ENCODE measurements around the gene ZFP42. TPM values are rescaled to one million over a fixed set of nuclear protein-coding genes. Genes with fewer than 3 reads are reported as not detected.

The ZFP42 gene
- total RNA-seq, 4 donors from 2014 or later, result not detected

GRCh38 chr4:188005561-188005960, 10.0 kb downstream of the ZFP42 start:
- H3K27ac ChIP-seq (replicated peaks in 1 of 4), result no peak overlapping the region
- 64% methylated on average over 3 of the region's 3 CpGs for WGBS

GRCh38 chr4:188006285-188006848, 10.8 kb downstream of the ZFP42 start:
- intact Hi-C loops (cut with DNase I), result no loop called here
- H3K36me3 ChIP-seq, result no peaks in the 10 kb centered on the region
- no peak overlapping the region for H3K4me3 ChIP-seq
- H3K27ac ChIP-seq (replicated peaks in 1 of 4), result no peak overlapping the region
- H3K27me3 ChIP-seq, result no peaks in the 10 kb centered on the region
- no peaks in the 10 kb centered on the region for H3K4me1 ChIP-seq
- WGBS, result 76% methylated on average over 5 of the region's 5 CpGs
- no peak for DNase-seq (ENCODE audit: extremely low spot score)
- TF ChIP-seq EP300 (IDR thresholded peaks at IDR 0.05) (no peak), POLR2AphosphoS5 (IDR thresholded peaks at IDR 0.05) (no peak), POLR2A (IDR thresholded peaks at IDR 0.05; ENCODE audit: low read depth) (no peak)
- TF ChIP-seq, protein P1, sequence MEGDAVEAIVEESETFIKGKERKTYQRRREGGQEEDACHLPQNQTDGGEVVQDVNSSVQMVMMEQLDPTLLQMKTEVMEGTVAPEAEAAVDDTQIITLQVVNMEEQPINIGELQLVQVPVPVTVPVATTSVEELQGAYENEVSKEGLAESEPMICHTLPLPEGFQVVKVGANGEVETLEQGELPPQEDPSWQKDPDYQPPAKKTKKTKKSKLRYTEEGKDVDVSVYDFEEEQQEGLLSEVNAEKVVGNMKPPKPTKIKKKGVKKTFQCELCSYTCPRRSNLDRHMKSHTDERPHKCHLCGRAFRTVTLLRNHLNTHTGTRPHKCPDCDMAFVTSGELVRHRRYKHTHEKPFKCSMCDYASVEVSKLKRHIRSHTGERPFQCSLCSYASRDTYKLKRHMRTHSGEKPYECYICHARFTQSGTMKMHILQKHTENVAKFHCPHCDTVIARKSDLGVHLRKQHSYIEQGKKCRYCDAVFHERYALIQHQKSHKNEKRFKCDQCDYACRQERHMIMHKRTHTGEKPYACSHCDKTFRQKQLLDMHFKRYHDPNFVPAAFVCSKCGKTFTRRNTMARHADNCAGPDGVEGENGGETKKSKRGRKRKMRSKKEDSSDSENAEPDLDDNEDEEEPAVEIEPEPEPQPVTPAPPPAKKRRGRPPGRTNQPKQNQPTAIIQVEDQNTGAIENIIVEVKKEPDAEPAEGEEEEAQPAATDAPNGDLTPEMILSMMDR (IDR thresholded peaks at IDR 0.05), result no peak
- no peaks in the 10 kb centered on the region for H3K9me3 ChIP-seq

More at GRCh38 chr4:188005561-188005960, 10.0 kb downstream of the ZFP42 start:
- intact Hi-C loops (cut with DNase I), result no loop called here
- H3K27me3 ChIP-seq, result no peaks in the 10 kb centered on the region
- H3K36me3 ChIP-seq, result no peaks in the 10 kb centered on the region
- H3K9me3 ChIP-seq, result no peaks in the 10 kb centered on the region
- H3K4me1 ChIP-seq, result no peaks in the 10 kb centered on the region
- no peak overlapping the region for H3K4me3 ChIP-seq
- TF ChIP-seq POLR2A (IDR thresholded peaks at IDR 0.05; ENCODE audit: low read depth) (no peak), EP300 (IDR thresholded peaks at IDR 0.05) (no peak), POLR2AphosphoS5 (IDR thresholded peaks at IDR 0.05) (no peak)
- TF ChIP-seq, protein P1 (IDR thresholded peaks at IDR 0.05), result no peak
- DNase-seq (ENCODE audit: extremely low spot score), result no peak

GRCh38 chr4:188008377-188008776, 12.8 kb downstream of the ZFP42 start:
- intact Hi-C loops (cut with DNase I), result no loop called here
- Histone ChIP-seq H3K27ac (replicated peaks in 1 of 4) (no peak overlapping the region), H3K9me3 (no peaks in the 10 kb centered on the region), H3K4me1 (no peaks in the 10 kb centered on the region), H3K36me3 (no peaks in the 10 kb centered on the region), H3K4me3 (no peak overlapping the region), H3K27me3 (no peaks in the 10 kb centered on the region)
- WGBS, result 42% methylated on average over 8 of the region's 8 CpGs
- TF ChIP-seq, protein P1 (IDR thresholded peaks at IDR 0.05), result no peak
- TF ChIP-seq POLR2A (IDR thresholded peaks at IDR 0.05; ENCODE audit: low read depth), result no peak
- no peak for TF ChIP-seq POLR2AphosphoS5 (IDR thresholded peaks at IDR 0.05)
- no peak for TF ChIP-seq EP300 (IDR thresholded peaks at IDR 0.05)
- no peak for DNase-seq (ENCODE audit: extremely low spot score)

DNA sequence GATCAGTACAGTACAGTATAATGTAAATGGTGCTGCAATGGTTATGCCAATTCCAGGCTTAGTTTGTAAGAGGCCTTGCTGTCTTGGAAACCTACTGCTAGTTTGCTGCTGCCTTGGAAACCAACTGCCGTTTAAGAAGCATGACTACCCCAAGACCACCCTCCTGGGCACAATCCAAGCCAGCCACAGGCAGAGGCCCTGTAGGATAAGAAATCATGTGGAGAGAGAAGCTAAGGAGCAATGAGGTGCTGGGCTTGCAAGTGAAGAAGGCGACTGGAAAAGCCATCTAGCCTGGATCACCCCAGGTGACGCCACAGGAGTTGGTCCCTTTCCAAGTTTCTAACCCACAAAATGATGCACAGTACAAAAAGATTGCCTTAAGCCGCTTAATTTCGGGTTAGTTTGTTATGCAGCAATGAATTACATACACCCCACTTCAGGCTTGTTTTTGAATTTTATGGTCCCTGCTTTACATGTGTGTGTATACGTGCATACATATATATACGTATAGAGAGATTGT, 16.9 kb downstream of the ZFP42 start:
- intact Hi-C loops (cut with DNase I), result no loop called here
- H3K36me3 ChIP-seq, result no peaks in the 10 kb centered on the region
- DNase-seq (ENCODE audit: extremely low spot score), result no peak
- WGBS, result 90% methylated on average over 7 of the region's 7 CpGs
- H3K4me1 ChIP-seq, result no peaks in the 10 kb centered on the region
- no peak overlapping the region for H3K4me3 ChIP-seq
- H3K9me3 ChIP-seq, result no peaks in the 10 kb centered on the region
- H3K27ac ChIP-seq (replicated peaks in 1 of 4), result no peak overlapping the region
- H3K27me3 ChIP-seq, result no peaks in the 10 kb centered on the region
- TF ChIP-seq EP300 (IDR thresholded peaks at IDR 0.05), result no peak
- TF ChIP-seq POLR2AphosphoS5 (IDR thresholded peaks at IDR 0.05), result no peak
- TF ChIP-seq, protein P1 (IDR thresholded peaks at IDR 0.05), result no peak
- TF ChIP-seq POLR2A (IDR thresholded peaks at IDR 0.05; ENCODE audit: low read depth), result no peak
